Measurements from ENCODE around the gene RETREG1.

Gene RETREG1

DNA sequence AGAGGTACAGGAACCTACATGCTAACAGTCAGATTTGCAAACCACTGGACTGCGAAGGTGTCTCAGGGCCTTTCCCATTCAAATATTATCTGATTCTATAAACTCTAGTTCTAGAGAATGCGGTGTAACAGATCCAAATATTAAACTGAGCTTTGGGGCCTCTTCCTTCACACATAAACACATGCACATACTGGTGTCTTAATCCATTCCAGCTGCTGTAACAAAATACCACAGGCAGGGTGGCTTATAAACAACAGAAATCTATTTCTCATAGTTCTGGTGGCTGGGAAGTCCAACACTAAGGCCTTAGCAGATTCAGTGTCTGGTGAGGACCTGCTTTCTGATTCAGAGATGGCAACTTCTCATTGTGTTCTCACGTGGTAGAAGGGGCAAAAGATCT lies 30.2 kb downstream of the RETREG1 start:
- in situ Hi-C loops (cut with MboI; ENCODE audit: low sequenced_read_pairs): no loop called here

DNA sequence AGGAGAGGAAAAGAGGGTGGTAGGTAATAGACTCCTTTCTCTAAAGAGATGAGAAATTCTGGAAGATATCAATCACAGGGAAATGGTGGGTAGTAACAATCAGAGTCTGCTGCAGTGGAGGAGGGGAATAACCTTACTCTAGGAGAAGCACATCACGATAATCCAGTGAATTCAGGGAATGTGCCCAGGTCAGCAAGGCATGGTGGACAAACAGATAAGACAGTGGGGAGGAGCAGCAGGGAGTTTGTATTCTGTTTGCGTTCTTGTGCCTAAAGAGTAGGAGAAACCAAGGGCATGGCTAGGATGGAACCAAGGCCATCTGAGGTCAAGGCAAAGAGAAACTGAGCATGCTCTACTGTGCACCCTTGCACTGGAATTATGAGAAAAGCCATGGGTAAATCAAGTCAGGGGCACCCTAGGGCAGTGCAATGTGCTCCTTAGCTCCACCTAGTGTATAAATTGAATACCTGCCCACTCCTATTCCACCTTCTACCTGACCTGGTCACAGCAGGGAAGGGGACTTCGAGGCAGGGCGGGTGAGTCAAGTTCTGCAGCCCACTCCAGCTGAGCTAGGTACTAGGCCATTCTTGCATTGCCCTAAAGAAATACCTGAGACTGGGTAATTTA lies 31.6 kb downstream of the RETREG1 start:
- in situ Hi-C loops (cut with MboI; ENCODE audit: low sequenced_read_pairs): no loop called here

DNA sequence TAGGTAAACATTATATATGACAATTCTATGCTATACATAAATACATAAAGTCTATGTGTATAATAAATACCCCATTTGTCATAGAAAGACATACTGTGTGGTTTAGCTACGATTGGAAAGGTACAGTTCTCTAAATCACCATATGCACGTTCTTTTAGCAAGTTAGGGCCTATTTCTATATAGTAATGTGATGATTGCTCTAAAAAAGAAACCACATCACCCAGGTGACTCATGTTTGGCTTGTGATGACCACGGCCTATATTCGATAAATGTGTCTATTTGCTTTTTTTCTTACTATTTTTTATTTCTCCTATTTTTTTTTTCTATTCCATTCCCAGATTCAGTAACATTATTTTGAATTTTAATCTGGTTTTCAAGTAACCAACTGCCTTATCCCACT lies 34.7 kb downstream of the RETREG1 start:
- in situ Hi-C loops (cut with MboI; ENCODE audit: low sequenced_read_pairs): no loop called here

DNA sequence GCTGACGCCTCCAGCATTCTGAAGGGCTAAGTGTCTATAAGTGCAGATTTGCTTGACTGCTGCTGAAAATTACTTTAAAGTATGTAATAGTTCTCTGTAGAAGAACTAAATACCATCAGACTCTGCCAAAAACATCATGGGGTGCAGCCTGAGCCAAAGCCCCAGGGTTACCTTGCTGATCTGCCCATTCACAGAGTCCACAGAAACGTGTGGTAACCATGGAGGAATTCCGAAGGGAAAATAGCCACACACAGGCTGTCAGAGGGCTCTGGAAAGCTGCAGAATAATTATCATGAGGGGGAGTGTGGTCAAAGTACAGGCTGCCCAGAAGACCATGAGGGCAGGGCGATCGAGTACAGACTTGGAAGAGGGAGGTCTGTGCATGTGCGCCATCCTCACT lies 36.4 kb downstream of the RETREG1 start:
- in situ Hi-C loops (cut with MboI; ENCODE audit: low sequenced_read_pairs): no loop called here

DNA sequence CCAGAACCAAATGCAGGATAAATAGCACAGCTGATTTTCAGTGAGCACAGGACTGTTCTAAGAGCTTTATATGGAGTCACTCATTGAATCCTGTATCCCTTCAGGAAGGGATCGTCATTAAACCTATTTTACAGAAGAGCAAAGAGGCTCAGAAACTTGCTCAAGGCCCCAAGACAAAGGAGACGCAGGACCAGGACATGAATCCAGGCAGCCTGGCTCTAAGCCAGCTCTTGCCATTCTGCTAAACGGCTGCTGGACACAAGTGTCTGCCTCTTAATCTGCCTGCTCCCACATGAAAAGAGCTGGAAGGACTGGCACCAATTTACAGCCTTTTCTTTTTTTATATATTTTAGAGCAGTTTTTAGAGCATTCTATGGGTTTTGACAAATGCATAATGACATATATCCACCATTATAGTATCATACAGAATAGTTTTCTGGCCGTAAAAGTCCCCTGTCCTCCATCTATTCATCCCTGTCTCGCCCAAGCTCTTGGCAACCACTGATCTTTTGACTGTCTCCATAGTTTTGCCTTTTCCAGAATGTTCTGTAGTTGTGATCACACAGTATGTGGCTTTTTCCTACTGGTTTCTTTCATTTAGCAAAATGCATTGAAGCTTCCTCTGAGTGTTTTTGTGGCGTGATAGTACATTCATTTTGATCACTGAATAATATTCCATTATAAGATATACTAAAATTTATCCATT lies 37.5 kb downstream of the RETREG1 start:
- in situ Hi-C loops (cut with MboI; ENCODE audit: low sequenced_read_pairs): no loop called here

- in situ Hi-C loops (cut with MboI; ENCODE audit: low sequenced_read_pairs): no loop called here
Observed at GRCh38 chr5:16578474-16578883, 38.3 kb downstream of the RETREG1 start.

DNA sequence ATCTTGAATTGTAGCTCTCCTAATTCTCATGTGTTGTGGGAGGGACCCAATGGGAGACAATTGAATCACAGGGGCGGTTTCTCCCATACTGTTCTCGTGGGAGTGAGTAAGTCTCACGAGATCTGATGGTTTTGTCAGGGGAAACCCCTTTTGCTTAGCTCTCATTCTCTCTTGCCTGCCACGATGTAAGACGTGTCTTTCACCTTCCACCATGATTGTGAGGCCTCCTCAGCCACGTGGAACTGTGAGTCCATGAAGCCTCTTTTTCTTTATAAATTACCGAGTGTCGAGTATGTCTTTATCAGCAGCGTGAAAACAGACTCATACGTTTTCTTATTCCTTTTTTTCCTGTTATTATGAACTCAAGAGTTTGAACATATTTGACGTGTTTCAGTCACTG lies 39.1 kb downstream of the RETREG1 start:
- in situ Hi-C loops (cut with MboI; ENCODE audit: low sequenced_read_pairs): no loop called here

- in situ Hi-C loops (cut with MboI; ENCODE audit: low sequenced_read_pairs): no loop called here
Observed at GRCh38 chr5:16574789-16575721, 41.7 kb downstream of the RETREG1 start.

DNA sequence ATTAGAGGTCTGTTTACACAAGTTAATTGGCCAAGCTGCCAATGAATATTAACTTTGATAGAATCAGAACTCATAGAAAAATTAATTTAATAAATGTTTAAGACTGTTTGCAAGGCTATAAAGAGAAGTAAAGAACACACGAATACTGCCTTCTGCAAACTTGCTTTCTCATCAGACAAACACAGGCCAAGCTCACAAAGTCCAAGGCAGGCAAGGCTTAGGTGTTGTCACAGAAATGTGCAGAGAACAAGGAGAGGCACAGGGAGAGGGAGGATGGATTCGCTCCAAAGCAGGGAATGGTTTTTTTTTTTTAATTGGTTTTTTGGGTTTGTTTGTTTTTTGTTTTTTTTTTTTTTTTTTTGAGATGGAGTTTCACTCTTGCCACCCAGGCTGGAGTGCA lies 43.4 kb downstream of the RETREG1 start:
- in situ Hi-C loops (cut with MboI; ENCODE audit: low sequenced_read_pairs): no loop called here

- in situ Hi-C loops (cut with MboI; ENCODE audit: low sequenced_read_pairs): no loop called here
Observed at GRCh38 chr5:16572289-16573015, 44.3 kb downstream of the RETREG1 start.

- in situ Hi-C loops (cut with MboI; ENCODE audit: low sequenced_read_pairs): no loop called here
Observed at GRCh38 chr5:16571016-16571415, 45.8 kb downstream of the RETREG1 start.

- in situ Hi-C loops (cut with MboI; ENCODE audit: low sequenced_read_pairs): no loop called here
Observed at GRCh38 chr5:16570121-16570815, 46.5 kb downstream of the RETREG1 start.

GRCh38 chr5:16568875-16569580 lies 47.8 kb downstream of the RETREG1 start:
- in situ Hi-C loops (cut with MboI; ENCODE audit: low sequenced_read_pairs): no loop called here

- in situ Hi-C loops (cut with MboI; ENCODE audit: low sequenced_read_pairs): no loop called here
Observed at GRCh38 chr5:16567365-16567764, 49.4 kb downstream of the RETREG1 start.

- in situ Hi-C loops (cut with MboI; ENCODE audit: low sequenced_read_pairs): no loop called here
Observed at GRCh38 chr5:16565118-16565517, 51.7 kb downstream of the RETREG1 start.

- in situ Hi-C loops (cut with MboI; ENCODE audit: low sequenced_read_pairs): no loop called here
Observed at GRCh38 chr5:16564248-16564867, 52.4 kb downstream of the RETREG1 start.

DNA sequence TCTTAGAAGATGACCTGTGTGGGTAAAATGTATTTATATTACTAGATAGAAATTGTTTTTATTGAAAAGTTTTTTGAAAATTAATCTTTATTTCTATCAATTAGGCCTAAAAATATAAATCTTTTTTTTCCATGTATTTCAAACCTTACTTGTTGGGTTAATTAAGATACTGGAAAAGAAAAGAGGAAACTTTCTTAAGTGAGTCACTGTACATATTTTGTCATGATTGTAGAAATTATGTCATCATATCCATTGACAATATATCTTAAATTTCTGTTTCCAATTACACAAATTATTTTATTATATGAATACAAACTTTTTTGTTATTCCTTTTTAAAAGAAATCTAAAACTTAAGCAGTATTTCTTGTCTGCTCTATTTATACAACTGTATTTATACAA lies 53.1 kb downstream of the RETREG1 start:
- in situ Hi-C loops (cut with MboI; ENCODE audit: low sequenced_read_pairs): no loop called here

- in situ Hi-C loops (cut with MboI; ENCODE audit: low sequenced_read_pairs): no loop called here
Observed at GRCh38 chr5:16561660-16562059, 55.1 kb downstream of the RETREG1 start.

GRCh38 chr5:16559702-16560101 lies 57.1 kb downstream of the RETREG1 start:
- in situ Hi-C loops (cut with MboI; ENCODE audit: low sequenced_read_pairs): no loop called here

All from HL-60/S4 treated with retinoic acid at 250 ng/mL for 4 days and 3 days (cell line).